GM19099 (cell line): ENCODE data around the gene MAST2.

Experiments
- POLR2A ChIP-seq: IDR thresholded peaks from 3 replicates; pipeline ENCODE4 v1.6.1; 2011; ENCODE audit warnings: low read depth; ENCODE audit not compliant: insufficient read length; ENCODE audit errors: extremely low read depth

MAST2 gene

DNA sequence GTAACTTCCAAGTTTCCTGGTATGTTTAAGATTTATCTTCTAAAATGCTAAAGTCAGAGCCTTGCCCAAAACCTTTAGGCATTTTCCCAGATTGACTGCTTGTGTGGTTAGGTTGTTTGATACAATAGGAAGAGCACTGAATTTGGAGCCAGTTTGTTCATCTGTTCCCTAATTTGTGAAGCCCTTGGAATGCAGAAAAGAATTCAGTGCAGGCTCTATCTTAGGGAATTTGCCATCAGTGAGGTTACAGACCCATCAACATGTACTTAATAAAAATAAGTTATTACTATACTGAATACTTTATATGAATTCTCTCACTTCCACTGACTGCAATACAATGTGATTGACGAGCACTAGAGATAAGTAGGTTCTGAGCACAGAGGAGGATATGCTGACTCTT, 208.8 kb downstream of the MAST2 start:
- TF ChIP-seq POLR2A: no peak

DNA sequence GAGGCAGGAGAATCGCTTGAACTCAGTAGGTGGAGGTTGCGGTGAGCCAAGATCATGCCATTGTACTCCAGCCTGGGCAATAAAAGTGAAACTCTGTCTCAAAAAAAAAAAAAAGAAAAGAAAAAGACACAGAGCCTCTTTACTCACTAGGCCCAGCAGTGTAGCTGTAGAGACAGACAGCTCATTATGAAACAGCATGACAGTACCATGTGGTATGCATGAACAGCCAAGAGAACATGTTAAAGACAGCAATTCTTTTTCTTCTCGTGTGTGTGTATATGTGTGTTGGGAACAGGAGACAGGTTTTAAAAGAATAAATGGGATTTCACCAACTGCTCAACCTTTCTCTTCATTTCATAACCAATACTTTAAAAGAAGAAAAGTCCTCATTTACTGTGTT, 210.2 kb downstream of the MAST2 start:
- TF ChIP-seq POLR2A: no peak

DNA sequence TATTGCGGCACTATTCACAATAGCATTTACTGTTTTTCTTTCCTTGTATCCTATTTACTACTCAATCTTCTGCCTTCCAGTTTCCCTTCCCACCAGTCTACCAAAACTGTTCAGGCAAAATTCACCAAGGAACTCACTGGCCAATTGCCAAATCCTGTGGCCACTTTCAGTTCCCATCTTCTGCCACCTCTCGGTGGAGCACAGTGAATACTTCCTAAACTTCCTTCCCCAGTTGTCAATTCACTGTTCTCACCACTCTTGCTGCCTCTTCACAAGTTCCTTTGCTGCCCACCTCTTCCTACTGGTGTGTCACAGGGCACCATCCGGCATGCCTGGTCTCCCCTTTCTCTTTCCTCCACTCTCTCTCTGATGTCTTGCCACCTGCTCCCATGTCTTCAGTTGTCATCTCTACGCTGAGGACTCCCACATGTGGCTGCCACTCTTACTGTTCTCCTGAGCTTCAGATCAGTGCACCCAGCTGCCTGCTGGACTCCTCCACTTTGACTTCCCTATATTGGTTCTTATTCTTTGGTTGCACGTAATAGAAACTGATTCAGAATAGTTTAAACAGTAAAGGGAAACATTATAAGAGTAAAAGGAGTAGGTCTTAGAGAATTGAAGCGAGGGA, 214.6 kb downstream of the MAST2 start:
- TF ChIP-seq POLR2A: no peak

DNA sequence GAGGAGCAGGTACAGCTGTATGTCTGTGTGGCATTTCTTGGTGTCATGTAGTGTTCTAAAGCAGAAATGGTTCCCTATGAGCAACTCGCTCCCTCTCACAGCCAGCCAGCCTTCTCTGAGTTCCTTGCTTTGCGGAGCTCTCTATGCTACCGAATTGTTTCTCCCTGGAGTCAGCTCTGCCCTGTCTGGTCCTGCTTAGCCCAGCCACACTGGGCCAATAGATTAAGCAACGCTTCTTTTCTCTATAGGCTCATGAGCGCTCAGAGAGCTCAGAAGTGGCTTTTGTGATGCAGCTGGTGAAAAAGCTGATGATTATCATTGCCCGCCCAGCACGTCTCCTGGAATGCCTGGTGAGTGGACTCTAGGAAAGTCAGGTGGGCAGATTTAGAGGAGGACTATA, 215.9 kb downstream of the MAST2 start:
- TF ChIP-seq POLR2A: no peak

DNA sequence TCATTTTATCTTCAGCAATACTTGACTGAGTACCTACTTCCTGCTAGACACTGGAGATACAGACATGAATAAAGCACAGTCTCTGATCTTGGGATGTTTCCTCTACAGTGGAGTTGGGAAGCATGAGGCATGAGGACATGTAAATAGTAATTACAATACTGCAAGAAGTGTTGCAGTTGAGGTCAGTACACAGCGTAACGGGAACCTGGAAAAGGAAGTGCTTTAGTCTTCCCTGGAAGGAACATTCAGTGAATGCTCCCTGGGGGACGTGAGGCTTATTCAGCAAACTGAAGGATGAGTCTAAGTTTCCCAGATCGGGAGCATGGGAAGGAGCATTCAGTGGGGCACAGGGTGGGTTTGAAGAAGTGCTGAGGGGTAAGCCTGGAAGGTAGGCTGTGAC, 216.6 kb downstream of the MAST2 start:
- no peak for TF ChIP-seq POLR2A

DNA sequence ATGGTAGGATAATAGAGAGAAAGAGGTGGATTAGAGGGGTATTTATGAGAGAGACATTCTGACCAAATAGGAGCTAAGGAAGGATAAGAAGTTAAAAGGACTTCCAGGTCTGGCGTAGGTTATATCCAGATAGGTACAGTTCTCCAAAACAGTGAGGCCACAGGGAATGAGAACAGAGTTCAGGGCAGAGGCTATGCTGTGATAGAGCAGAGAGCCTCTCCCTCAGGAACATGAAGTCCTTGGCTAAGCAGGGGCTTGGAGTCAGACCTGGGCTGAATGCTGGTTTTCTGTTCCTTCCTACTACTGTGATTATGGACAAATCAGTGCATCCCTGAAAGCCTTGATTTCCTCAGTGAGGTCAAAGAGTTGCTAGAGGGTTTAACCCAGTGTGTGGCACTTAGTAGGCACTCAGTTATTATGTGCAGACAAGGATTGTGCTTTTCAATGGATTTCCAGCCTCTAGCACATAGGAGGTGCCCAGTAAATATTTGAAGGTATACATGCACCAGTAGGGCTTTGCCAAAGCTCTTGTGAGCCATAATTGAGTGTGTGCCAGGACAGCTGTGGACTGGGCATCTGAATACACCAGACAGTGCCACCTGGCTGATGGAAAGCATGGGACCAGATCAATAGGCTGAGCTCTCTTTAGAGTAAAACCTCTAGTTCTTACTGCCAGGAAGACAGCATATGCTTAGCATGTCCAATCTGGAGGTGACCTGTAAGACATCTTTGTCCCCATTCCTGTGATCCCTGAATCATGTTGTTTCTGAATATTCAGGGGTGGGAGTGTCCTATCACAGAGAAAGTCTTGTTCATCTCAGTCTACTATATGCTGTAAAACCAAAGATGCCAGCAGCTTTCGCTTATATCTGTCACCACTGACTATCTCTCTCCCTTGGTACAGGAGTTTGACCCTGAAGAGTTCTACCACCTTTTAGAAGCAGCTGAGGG, 217.9 kb downstream of the MAST2 start:
- no peak for TF ChIP-seq POLR2A

DNA sequence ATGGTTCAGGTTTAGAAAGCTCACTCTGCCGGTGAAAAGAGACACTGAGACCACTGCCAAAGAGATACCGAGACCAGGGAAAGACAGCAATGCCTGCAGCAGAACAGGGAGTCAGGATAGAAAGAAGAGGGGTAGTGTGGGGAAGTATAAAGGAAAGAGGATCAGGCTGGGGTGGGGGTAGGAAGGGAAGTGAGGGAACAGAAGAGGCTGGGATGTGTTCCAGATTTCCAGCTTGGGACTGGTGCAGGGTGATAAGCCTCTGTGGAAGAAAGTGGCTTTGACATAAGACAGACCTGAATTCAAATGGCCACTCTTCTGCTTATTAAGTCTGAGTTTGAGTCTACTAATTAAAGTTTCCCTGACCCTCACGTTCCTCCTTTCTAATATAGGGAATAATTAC, 223.1 kb downstream of the MAST2 start:
- no peak for TF ChIP-seq POLR2A

DNA sequence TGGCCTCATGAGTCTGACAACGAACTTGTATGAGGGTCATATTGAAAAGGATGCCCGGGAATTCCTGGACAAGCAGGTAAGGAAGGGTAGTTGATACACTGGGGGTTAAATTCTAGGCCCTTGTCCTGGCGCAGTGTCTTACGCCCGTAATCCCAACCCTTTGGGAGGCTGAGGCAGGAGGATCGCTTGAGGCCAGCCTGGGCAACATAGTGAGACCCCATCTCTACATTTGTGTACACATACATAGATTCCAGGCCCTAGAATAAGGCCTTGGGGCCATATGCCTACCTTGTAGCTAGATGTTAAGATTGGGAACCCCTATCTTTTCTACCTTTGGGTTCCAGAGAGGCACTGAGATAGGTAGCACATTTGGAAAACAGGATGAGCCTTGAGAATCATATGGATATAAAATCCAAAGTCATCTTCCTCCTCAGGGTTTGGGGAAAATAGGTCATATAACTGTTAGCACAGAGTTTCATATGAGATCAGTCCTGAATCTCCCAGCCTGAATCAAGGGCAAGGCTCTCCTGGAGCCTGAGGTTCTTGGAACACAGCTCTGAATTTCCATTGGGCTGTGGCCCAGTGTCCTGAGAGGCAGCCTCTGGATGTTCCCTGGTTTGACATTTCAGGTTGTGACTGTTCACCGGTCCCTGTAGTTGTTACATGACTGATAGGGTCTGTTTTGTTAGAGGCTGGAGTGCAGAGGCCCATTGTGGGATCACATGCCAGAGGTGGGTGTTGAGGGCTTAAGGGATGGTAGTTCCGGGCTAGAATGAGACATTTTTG, 224.6 kb downstream of the MAST2 start:
- TF ChIP-seq POLR2A: no peak

DNA sequence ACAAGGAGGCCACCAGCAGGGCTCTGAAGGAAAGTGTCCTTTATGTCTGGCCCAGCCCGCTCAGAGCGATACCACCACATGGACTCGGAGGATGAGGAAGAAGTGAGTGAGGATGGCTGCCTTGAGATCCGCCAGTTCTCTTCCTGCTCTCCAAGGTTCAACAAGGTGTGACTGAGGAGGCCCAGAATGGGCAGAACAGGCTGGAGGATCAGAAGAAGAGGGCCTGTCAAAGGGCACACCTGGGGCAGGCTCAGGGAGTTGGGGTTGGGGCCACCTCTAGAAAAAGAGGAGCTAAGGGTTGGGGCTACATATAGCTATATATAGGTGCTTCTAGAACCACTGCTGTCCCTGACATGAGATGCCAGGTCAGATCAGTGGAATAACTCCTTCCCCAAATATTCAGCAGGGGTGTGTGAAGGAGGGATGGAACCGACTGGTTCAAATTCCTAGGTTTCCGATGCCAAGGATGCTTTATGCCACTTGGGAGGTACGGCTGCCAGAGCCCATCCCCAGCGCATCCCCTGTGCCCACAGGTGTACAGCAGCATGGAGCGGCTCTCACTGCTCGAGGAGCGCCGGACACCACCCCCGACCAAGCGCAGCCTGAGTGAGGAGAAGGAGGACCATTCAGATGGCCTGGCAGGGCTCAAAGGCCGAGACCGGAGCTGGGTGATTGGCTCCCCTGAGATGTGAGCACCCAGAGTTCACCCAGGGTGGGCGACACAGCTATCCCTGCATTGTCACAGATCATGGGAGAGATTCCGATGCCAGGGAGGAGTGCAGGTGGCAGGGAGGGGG, 226.9 kb downstream of the MAST2 start:
- no peak for TF ChIP-seq POLR2A

DNA sequence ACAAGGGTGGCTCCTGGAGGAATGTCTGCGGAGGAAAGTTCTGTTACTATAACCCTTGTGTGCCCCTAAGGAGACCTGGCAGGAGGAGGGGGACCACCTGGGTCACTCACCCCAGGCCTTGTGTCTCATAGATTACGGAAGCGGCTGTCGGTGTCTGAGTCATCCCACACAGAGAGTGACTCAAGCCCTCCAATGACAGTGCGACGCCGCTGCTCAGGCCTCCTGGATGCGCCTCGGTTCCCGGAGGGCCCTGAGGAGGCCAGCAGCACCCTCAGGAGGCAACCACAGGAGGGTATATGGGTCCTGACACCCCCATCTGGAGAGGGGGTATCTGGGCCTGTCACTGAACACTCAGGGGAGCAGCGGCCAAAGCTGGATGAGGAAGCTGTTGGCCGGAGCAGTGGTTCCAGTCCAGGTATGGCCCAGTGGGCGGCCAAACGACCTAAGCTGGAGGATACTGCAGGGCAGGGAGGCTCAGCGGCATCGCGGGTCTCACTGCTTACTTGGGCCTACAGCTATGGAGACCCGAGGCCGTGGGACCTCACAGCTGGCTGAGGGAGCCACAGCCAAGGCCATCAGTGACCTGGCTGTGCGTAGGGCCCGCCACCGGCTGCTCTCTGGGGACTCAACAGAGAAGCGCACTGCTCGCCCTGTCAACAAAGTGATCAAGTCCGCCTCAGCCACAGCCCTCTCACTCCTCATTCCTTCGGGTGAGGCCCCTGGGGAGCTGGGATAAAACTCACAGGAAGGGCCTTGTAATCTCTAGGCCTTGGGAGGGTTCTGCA, 227.7 kb downstream of the MAST2 start:
- TF ChIP-seq POLR2A: no peak

DNA sequence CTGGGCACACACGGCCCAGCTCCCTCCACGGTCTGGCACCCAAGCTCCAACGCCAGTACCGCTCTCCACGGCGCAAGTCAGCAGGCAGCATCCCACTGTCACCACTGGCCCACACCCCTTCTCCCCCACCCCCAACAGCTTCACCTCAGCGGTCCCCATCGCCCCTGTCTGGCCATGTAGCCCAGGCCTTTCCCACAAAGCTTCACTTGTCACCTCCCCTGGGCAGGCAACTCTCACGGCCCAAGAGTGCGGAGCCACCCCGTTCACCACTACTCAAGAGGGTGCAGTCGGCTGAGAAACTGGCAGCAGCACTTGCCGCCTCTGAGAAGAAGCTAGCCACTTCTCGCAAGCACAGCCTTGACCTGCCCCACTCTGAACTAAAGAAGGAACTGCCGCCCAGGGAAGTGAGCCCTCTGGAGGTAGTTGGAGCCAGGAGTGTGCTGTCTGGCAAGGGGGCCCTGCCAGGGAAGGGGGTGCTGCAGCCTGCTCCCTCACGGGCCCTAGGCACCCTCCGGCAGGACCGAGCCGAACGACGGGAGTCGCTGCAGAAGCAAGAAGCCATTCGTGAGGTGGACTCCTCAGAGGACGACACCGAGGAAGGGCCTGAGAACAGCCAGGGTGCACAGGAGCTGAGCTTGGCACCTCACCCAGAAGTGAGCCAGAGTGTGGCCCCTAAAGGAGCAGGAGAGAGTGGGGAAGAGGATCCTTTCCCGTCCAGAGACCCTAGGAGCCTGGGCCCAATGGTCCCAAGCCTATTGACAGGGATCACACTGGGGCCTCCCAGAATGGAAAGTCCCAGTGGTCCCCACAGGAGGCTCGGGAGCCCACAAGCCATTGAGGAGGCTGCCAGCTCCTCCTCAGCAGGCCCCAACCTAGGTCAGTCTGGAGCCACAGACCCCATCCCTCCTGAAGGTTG, 231.4 kb downstream of the MAST2 start:
- no peak for TF ChIP-seq POLR2A

DNA sequence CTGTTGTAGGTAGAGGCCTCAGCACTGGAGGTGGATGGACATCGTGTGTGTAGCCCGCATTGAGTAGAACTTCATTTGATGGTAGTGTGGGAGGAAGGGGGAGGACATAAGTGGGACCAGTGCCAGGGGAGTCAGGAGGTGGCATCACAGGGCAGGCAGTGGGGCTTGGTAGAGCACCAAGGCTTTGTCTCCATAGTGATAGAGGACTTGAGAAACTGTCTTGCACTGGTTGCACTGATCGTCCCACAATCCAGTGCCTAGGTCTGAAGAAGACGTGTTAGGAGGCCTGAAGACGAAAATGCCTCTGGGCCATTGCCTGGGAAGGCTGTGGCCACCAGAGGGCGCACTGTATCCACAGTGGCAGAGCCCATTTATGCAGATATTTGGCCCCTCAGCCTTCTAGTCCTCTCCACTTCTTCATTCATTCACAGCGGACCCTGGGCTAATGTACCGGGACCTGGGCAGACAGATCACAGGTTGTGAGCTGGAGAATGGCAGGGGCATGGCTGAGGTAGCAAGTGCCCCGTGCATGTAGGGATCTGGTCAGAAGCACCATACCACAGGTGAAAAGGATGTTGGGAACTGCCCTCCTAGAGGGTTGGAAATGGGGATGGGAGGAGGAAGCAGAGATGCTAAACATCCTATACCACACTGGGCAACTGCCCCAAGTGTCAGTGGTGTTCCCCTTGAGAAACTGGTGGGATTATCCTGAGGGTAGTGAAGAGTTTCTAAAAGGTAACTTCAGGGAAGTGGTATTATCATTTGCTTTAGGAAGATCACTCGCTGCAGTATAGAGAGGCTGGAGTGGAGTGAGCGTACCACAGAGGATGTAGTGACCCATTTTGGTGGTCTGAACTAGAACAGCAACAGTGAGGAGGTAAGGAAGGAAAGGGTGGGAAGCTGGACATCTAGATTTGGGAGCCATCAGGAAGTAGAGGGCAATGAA, 233.8 kb downstream of the MAST2 start:
- TF ChIP-seq POLR2A: no peak
